DND-41 (cell line): ENCODE data around the gene CHD1.

Source experiments
- ATAC-seq: fragments of 200-7000 bp; cut with Tn5 transposase; 3 replicates; pipeline ENCODE4 v1.9.1; 2021; ENCODE audit warnings: low read depth; ENCODE audit not compliant: insufficient read depth
- DNase-seq: peaks from one replicate; pipeline ENCODE4 v3.0.0-alpha.2; 2020
- H2AFZ ChIP-seq: 2 replicates; pipeline ENCODE4 v1.6.0; 2012; ENCODE audit warnings: low read depth, low read length
- H3K27ac ChIP-seq: 2 replicates; pipeline ENCODE4 v1.5.1; 2012; ENCODE audit warnings: low read length, inconsistent platforms
- H3K27me3 ChIP-seq: fragments of 200-600 bp; sonication (generic); 2 replicates; pipeline ENCODE4 v1.6.0; 2012; ENCODE audit warnings: low read length, mild to moderate bottlenecking, inconsistent platforms; ENCODE audit not compliant: insufficient read depth, poor library complexity
- H3K36me3 ChIP-seq: 2 replicates; pipeline ENCODE4 v1.5.1; 2012; ENCODE audit warnings: low read length, inconsistent platforms; ENCODE audit not compliant: insufficient read depth
- H3K4me1 ChIP-seq: 2 replicates; pipeline ENCODE4 v1.5.1; 2012; ENCODE audit warnings: mild to moderate bottlenecking, low read length; ENCODE audit not compliant: insufficient read depth
- H3K4me2 ChIP-seq: 2 replicates; pipeline ENCODE4 v1.6.0; 2012; ENCODE audit warnings: mild to moderate bottlenecking, moderate library complexity, low read length, inconsistent platforms; ENCODE audit not compliant: insufficient read depth
- H3K4me3 ChIP-seq, 2 experiments: fragments of 200-600 bp in 1 of 2; shearing (Covaris generic) in 1 of 2; 2 replicates each; pipeline ENCODE4 v1.5.1; 2012 to 2016; ENCODE audit warnings: inconsistent platforms in 2 of 2, low read length in 2 of 2, mild to moderate bottlenecking in 2 of 2, low read depth in 1 of 2, moderate library complexity in 1 of 2
- H3K79me2 ChIP-seq: 2 replicates; pipeline ENCODE4 v1.6.0; 2012; ENCODE audit warnings: low read length, inconsistent platforms; ENCODE audit not compliant: insufficient read depth
- H3K9ac ChIP-seq: 2 replicates; pipeline ENCODE4 v1.6.0; 2012; ENCODE audit warnings: low read depth, mild to moderate bottlenecking, inconsistent platforms, low read length, moderate library complexity
- H3K9me3 ChIP-seq: 2 replicates; pipeline ENCODE4 v1.5.1; 2012; ENCODE audit warnings: low read length, moderate library complexity, mild to moderate bottlenecking, inconsistent platforms; ENCODE audit not compliant: insufficient read depth, severe bottlenecking
- H4K20me1 ChIP-seq: 2 replicates; pipeline ENCODE4 v1.6.0; 2012; ENCODE audit warnings: low read length; ENCODE audit not compliant: insufficient read depth
- EZH2 ChIP-seq: IDR thresholded peaks from 3 replicates; pipeline ENCODE4 v1.6.1; 2012; ENCODE audit warnings: borderline replicate concordance, low read depth, mild to moderate bottlenecking, moderate library complexity, low read length, inconsistent platforms; ENCODE audit not compliant: severe bottlenecking
- TF ChIP-seq, protein P1 (sequence below): IDR thresholded peaks from 2 replicates; pipeline ENCODE4 v1.5.1; 2012; ENCODE audit warnings: borderline replicate concordance, low read length, moderate library complexity, mild to moderate bottlenecking; ENCODE audit not compliant: poor library complexity, severe bottlenecking; ENCODE audit errors: extremely low read depth

Gene CHD1

DNA sequence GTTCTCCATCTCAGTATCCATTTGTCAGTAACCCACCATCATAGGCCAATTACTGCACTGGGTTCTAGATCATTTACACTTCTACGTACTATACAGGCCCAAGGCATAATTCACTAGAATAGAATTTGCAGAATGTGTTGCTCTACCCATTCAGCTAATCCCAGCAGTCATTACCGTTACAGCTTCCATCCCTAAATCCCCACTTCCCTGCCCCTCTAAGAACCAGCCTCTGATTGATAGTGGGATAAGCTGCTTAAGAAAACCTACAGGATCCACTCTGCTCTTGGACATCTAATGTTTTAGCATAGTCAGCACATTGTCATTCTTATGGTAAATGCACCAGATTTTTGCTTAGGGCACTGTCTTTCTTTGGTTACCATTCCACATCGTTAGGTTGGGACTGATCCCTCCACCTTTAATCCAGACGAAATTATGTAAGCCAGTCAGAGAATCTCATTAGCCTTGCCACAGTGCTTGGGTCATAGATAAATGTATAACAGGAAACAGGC lies 39.3 kb upstream of the CHD1 start:
- TF ChIP-seq, protein P1, sequence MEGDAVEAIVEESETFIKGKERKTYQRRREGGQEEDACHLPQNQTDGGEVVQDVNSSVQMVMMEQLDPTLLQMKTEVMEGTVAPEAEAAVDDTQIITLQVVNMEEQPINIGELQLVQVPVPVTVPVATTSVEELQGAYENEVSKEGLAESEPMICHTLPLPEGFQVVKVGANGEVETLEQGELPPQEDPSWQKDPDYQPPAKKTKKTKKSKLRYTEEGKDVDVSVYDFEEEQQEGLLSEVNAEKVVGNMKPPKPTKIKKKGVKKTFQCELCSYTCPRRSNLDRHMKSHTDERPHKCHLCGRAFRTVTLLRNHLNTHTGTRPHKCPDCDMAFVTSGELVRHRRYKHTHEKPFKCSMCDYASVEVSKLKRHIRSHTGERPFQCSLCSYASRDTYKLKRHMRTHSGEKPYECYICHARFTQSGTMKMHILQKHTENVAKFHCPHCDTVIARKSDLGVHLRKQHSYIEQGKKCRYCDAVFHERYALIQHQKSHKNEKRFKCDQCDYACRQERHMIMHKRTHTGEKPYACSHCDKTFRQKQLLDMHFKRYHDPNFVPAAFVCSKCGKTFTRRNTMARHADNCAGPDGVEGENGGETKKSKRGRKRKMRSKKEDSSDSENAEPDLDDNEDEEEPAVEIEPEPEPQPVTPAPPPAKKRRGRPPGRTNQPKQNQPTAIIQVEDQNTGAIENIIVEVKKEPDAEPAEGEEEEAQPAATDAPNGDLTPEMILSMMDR: no peak
- no peak for TF ChIP-seq EZH2
- Histone ChIP-seq H3K4me1 (no peaks in the 10 kb centered on the region), H3K9ac (no peak overlapping the region), H3K36me3 (no peaks in the 10 kb centered on the region), H2AFZ (no peak overlapping the region), H3K27me3 (no peaks in the 10 kb centered on the region), H3K79me2 (no peaks in the 10 kb centered on the region), H4K20me1 (no peaks in the 10 kb centered on the region), H3K9me3 (peaks cover 3% of the 10 kb centered on the region), H3K4me2 (no peak overlapping the region), H3K27ac (no peak overlapping the region), H3K4me3 (no peak overlapping the region)
- DNase-seq (no peak), ATAC-seq (no peak)

DNA sequence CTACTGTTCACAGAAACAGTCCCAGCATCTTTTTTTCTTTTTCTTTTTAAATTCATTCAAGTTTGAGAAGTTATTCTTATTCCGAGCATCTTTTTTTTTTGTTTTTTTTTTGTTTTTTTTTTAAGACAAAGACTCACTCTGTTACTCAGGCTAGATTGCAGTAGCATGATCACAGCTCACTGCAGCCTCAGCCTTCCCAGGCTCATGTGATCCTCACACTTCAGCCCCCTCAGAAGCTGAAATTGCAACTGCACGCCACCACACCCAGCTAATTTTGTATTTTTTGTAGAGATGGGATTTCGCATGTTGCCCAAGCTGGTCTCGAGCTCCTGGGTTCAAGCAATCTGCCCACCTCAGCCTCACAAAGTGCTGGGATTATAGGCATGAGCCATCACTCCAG lies 36.4 kb upstream of the CHD1 start:
- no peak overlapping the region for H2AFZ ChIP-seq
- H3K9me3 ChIP-seq: peaks cover 3% of the 10 kb centered on the region
- no peak overlapping the region for H3K27ac ChIP-seq
- DNase-seq: no peak
- no peaks in the 10 kb centered on the region for H3K4me1 ChIP-seq
- no peaks in the 10 kb centered on the region for H3K36me3 ChIP-seq
- no peak overlapping the region for H3K4me3 ChIP-seq
- no peak overlapping the region for H3K9ac ChIP-seq
- no peak overlapping the region for H3K4me2 ChIP-seq
- TF ChIP-seq EZH2: no peak
- TF ChIP-seq, protein P1: no peak
- H3K79me2 ChIP-seq: no peaks in the 10 kb centered on the region
- no peak for ATAC-seq
- no peaks in the 10 kb centered on the region for H3K27me3 ChIP-seq
- H4K20me1 ChIP-seq: no peaks in the 10 kb centered on the region

DNA sequence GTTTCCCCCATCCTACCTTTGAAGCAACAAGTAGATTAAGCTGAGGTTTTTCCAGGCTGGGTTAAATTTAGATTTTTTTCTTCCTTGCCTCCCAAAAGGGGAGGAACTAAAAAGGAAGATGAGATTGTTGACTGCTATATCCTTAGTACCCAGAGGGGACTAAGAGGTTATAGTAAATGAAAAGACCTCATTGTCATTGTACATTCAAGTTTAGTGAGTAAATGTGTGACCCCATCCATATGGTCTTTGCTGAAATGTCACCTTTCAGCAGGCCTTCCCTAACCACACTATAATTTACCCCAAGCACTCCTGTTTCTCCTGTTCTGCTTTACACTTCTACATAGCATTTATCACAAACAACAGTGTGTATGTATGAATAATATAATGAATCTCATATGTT lies 35.8 kb upstream of the CHD1 start:
- ATAC-seq (no peak), DNase-seq (no peak)
- Histone ChIP-seq H3K4me2 (no peak overlapping the region), H3K27me3 (no peaks in the 10 kb centered on the region), H3K36me3 (no peaks in the 10 kb centered on the region), H3K27ac (no peak overlapping the region), H3K9me3 (peaks cover 3% of the 10 kb centered on the region), H3K4me3 (no peak overlapping the region), H4K20me1 (no peaks in the 10 kb centered on the region), H3K4me1 (no peaks in the 10 kb centered on the region), H3K9ac (no peak overlapping the region), H2AFZ (no peak overlapping the region), H3K79me2 (no peaks in the 10 kb centered on the region)
- TF ChIP-seq EZH2: no peak
- TF ChIP-seq, protein P1: no peak

DNA sequence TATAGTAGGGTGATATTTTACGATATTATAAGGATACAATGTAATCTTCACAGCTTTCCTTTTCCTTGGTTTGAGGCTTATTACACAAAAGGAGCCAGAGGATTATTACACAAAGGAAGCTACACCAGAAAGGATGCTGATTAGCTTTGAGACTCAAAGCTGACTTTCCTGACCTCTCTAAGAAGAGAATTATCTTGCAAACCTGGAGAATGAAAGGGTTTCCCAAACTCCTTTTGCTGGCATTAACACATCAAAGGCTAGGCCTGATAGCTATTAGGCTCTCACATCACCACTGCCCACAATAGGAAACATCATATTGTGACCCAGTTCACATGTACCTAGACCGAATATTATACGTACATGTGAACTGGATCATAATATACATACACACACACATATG lies 34.2 kb upstream of the CHD1 start:
- no peaks in the 10 kb centered on the region for H3K27me3 ChIP-seq
- H2AFZ ChIP-seq: no peak overlapping the region

More for the DNA sequence above, 34.2 kb upstream of the CHD1 start:
- no peaks in the 10 kb centered on the region for H3K4me1 ChIP-seq
- no peaks in the 10 kb centered on the region for H3K79me2 ChIP-seq
- H3K9ac ChIP-seq: no peak overlapping the region
- H3K9me3 ChIP-seq: peaks cover 3% of the 10 kb centered on the region
- no peaks in the 10 kb centered on the region for H3K36me3 ChIP-seq
- no peak for DNase-seq
- no peaks in the 10 kb centered on the region for H4K20me1 ChIP-seq
- no peak overlapping the region for H3K27ac ChIP-seq
- H3K4me3 ChIP-seq: no peak overlapping the region
- TF ChIP-seq, protein P1: no peak
- TF ChIP-seq EZH2: no peak
- no peak for ATAC-seq
- no peak overlapping the region for H3K4me2 ChIP-seq
